Measurements from ENCODE around the gene CYP17A1. TPM values are rescaled to one million over a fixed set of nuclear protein-coding genes. Genes with fewer than 3 reads are reported as not detected.

CYP17A1 gene
- polyA plus RNA-seq, 1 donor from 2014 or later: not detected

DNA sequence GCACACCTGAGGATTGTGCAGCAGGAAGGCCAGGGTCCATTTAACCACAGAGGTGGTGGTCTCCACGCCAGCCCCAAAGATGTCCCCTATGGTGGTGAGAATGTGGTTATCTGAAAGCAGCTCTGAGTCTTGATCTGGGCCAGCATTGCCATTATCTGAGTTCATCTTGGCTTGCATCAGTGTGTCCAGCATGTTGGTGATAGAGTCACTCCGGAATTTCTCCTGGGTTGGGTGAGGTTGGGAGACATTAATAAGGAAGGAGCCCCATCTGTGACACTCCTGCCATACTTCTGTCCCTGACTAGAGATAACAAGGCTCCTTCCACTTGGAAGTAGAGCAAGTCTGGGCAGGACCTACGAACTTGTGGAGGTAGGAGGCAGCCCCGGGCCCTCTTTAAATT, 4.2 kb downstream of the CYP17A1 start:
- Histone ChIP-seq H3K36me3 (ENCODE audit: insufficient read depth, low read length) (no peaks in the 10 kb centered on the region), H3K79me2 (replicated peaks; ENCODE audit: insufficient read depth, low read length) (no peaks in the 10 kb centered on the region), H3K4me3 (ENCODE audit: low read length) (no peak overlapping the region), H4K20me1 (ENCODE audit: insufficient read depth) (no peaks in the 10 kb centered on the region), H3K9me3 (ENCODE audit: low read length) (no peaks in the 10 kb centered on the region), H3K27ac (ENCODE audit: low read length) (no peak overlapping the region), H3F3A (ENCODE audit: insufficient read depth, low read length, poor library complexity, severe bottlenecking) (no peaks in the 10 kb centered on the region), H2AFZ (ENCODE audit: low read depth, low read length) (no peak overlapping the region), H3K9ac (ENCODE audit: low read length) (no peak overlapping the region), H3K27me3 (ENCODE audit: insufficient read depth, low read depth, low read length) (no peaks in the 10 kb centered on the region), H3K9me2 (ENCODE audit: insufficient read depth, low read length) (no peaks in the 10 kb centered on the region), H3K4me2 (ENCODE audit: low read length) (no peak overlapping the region)
- TF ChIP-seq EP300 (conservative IDR thresholded peaks at IDR 0.05; ENCODE audit: poor library complexity, severe bottlenecking) (no peak), EZH2 (IDR thresholded peaks at IDR 0.05; ENCODE audit: borderline replicate concordance, insufficient read depth, low read length, poor library complexity, severe bottlenecking) (no peak), SMC3 (conservative IDR thresholded peaks at IDR 0.05; ENCODE audit: poor library complexity) (no peak), MXI1 (conservative IDR thresholded peaks at IDR 0.05; ENCODE audit: poor library complexity, severe bottlenecking) (no peak), RAD21 (conservative IDR thresholded peaks at IDR 0.05) (no peak), POLR2AphosphoS5 (IDR thresholded peaks at IDR 0.05) (no peak), TAF1 (IDR thresholded peaks at IDR 0.05; ENCODE audit: low read depth) (no peak)
- TF ChIP-seq, protein P1, sequence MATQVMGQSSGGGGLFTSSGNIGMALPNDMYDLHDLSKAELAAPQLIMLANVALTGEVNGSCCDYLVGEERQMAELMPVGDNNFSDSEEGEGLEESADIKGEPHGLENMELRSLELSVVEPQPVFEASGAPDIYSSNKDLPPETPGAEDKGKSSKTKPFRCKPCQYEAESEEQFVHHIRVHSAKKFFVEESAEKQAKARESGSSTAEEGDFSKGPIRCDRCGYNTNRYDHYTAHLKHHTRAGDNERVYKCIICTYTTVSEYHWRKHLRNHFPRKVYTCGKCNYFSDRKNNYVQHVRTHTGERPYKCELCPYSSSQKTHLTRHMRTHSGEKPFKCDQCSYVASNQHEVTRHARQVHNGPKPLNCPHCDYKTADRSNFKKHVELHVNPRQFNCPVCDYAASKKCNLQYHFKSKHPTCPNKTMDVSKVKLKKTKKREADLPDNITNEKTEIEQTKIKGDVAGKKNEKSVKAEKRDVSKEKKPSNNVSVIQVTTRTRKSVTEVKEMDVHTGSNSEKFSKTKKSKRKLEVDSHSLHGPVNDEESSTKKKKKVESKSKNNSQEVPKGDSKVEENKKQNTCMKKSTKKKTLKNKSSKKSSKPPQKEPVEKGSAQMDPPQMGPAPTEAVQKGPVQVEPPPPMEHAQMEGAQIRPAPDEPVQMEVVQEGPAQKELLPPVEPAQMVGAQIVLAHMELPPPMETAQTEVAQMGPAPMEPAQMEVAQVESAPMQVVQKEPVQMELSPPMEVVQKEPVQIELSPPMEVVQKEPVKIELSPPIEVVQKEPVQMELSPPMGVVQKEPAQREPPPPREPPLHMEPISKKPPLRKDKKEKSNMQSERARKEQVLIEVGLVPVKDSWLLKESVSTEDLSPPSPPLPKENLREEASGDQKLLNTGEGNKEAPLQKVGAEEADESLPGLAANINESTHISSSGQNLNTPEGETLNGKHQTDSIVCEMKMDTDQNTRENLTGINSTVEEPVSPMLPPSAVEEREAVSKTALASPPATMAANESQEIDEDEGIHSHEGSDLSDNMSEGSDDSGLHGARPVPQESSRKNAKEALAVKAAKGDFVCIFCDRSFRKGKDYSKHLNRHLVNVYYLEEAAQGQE (IDR thresholded peaks at IDR 0.05; ENCODE audit: borderline replicate concordance): no peak
- TF ChIP-seq, protein P2, sequence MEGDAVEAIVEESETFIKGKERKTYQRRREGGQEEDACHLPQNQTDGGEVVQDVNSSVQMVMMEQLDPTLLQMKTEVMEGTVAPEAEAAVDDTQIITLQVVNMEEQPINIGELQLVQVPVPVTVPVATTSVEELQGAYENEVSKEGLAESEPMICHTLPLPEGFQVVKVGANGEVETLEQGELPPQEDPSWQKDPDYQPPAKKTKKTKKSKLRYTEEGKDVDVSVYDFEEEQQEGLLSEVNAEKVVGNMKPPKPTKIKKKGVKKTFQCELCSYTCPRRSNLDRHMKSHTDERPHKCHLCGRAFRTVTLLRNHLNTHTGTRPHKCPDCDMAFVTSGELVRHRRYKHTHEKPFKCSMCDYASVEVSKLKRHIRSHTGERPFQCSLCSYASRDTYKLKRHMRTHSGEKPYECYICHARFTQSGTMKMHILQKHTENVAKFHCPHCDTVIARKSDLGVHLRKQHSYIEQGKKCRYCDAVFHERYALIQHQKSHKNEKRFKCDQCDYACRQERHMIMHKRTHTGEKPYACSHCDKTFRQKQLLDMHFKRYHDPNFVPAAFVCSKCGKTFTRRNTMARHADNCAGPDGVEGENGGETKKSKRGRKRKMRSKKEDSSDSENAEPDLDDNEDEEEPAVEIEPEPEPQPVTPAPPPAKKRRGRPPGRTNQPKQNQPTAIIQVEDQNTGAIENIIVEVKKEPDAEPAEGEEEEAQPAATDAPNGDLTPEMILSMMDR (IDR thresholded peaks at IDR 0.05; ENCODE audit: poor library complexity, severe bottlenecking): no peak

DNA sequence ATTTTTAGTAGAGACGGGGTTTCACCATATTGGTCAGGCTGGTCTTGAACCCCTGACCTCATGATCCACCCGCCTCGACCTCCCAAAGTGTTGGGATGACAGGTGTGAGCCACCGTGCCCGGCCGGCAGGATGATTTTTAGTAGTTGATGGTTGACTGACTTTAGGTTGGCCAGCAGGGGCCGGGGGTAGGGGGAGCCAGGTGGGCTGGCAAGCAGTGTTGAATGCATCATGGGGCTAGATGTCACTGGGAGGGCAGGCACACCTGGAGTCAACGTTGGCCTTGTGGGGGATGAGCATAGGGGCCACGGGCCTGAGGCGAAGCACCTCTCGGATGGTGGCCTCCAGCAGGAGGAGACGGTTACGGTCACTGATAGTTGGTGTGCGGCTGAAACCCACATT, 5.0 kb downstream of the CYP17A1 start:
- no peaks in the 10 kb centered on the region for H3K27me3 ChIP-seq (ENCODE audit: insufficient read depth, low read depth, low read length)
- H3F3A ChIP-seq (ENCODE audit: insufficient read depth, low read length, poor library complexity, severe bottlenecking): no peaks in the 10 kb centered on the region
- H3K9me2 ChIP-seq (ENCODE audit: insufficient read depth, low read length): no peaks in the 10 kb centered on the region
- H3K4me3 ChIP-seq (ENCODE audit: low read length): no peak overlapping the region
- H3K4me2 ChIP-seq (ENCODE audit: low read length): no peak overlapping the region
- no peak overlapping the region for H2AFZ ChIP-seq (ENCODE audit: low read depth, low read length)
- no peaks in the 10 kb centered on the region for H3K9me3 ChIP-seq (ENCODE audit: low read length)
- no peak overlapping the region for H3K27ac ChIP-seq (ENCODE audit: low read length)
- no peaks in the 10 kb centered on the region for H3K36me3 ChIP-seq (ENCODE audit: insufficient read depth, low read length)
- H3K9ac ChIP-seq (ENCODE audit: low read length): no peak overlapping the region
- H3K79me2 ChIP-seq (replicated peaks; ENCODE audit: insufficient read depth, low read length): no peaks in the 10 kb centered on the region
- TF ChIP-seq EZH2 (IDR thresholded peaks at IDR 0.05; ENCODE audit: borderline replicate concordance, insufficient read depth, low read length, poor library complexity, severe bottlenecking) (no peak), EP300 (conservative IDR thresholded peaks at IDR 0.05; ENCODE audit: poor library complexity, severe bottlenecking) (no peak), SMC3 (conservative IDR thresholded peaks at IDR 0.05; ENCODE audit: poor library complexity) (no peak), MXI1 (conservative IDR thresholded peaks at IDR 0.05; ENCODE audit: poor library complexity, severe bottlenecking) (no peak), TAF1 (IDR thresholded peaks at IDR 0.05; ENCODE audit: low read depth) (no peak), RAD21 (conservative IDR thresholded peaks at IDR 0.05) (no peak), POLR2AphosphoS5 (IDR thresholded peaks at IDR 0.05) (no peak)
- TF ChIP-seq, protein P1 (IDR thresholded peaks at IDR 0.05; ENCODE audit: borderline replicate concordance): no peak
- TF ChIP-seq, protein P2 (IDR thresholded peaks at IDR 0.05; ENCODE audit: poor library complexity, severe bottlenecking): no peak
- no peaks in the 10 kb centered on the region for H4K20me1 ChIP-seq (ENCODE audit: insufficient read depth)

All from neural cell (in vitro differentiated cells).